Breast epithelium (tissue), 4 donors: ENCODE results near the gene FCRL4. TPM values are rescaled to one million over a fixed set of nuclear protein-coding genes. Genes with fewer than 3 reads are reported as not detected.

ENCODE experiments used
- DNase-seq, 2 donors: peaks; one replicate each; pipeline ENCODE4 v3.0.0-alpha.2; 2019; ENCODE audit warnings: low spot score in 2 of 2
- H3K27ac ChIP-seq, 2 donors: fragments of 200-600 bp; sonication (generic) in 1 of 2; one replicate each; pipeline ENCODE4 v1.5.1; 2016 to 2019; ENCODE audit warnings: mild to moderate bottlenecking in 1 of 2
- H3K27me3 ChIP-seq, 2 donors: fragments of 200-600 bp; sonication (generic) in 1 of 2; one replicate each; pipeline versions ENCODE4 v1.5.1 to v1.6.0; 2017 to 2019; ENCODE audit warnings: control low read depth in 1 of 2, mild to moderate bottlenecking in 1 of 2
- H3K36me3 ChIP-seq: fragments of 200-600 bp; one replicate; pipeline ENCODE4 v1.5.1; 2019
- H3K4me1 ChIP-seq, 2 donors: fragments of 200-600 bp; sonication (generic); one replicate each; pipeline ENCODE4 v1.5.1; 2016 to 2019; ENCODE audit warnings: control low read depth in 1 of 2
- H3K4me3 ChIP-seq, 3 donors: fragments of 200-600 bp; sonication (generic); 1 replicate in 2 of 3; 2 replicates in 1 of 3; pipeline ENCODE4 v1.5.1; 2016 to 2019; ENCODE audit warnings: mild to moderate bottlenecking in 3 of 3, moderate library complexity in 2 of 3
- H3K9me3 ChIP-seq, 2 donors: fragments of 200-600 bp; sonication (generic) in 1 of 2; one replicate each; pipeline ENCODE4 v1.5.1; 2016 to 2019; ENCODE audit warnings: control low read depth in 1 of 2
- POLR2A ChIP-seq: fragments of 450-650 bp; IDR thresholded peaks from one replicate; pipeline ENCODE4 v1.6.1; 2016; ENCODE audit warnings: antibody characterized with exemption, mild to moderate bottlenecking, moderate library complexity
- POLR2AphosphoS5 ChIP-seq, 3 donors: sonication (generic); formaldehyde crosslinking; IDR thresholded peaks; one replicate each; pipeline ENCODE4 v1.6.1; 2017; ENCODE audit warnings: antibody characterized with exemption in 3 of 3
- intact Hi-C: fragments of 100-400 bp; cut with DNase I; formaldehyde crosslinking; loops from one replicate; pipeline ENCODE4 v1.15.1; 2023; ENCODE audit warnings: low total_unique reads
- total RNA-seq, 3 donors: library from RNA; depleted of rRNA; stranded (reverse); fragments of >200 nt; gene quantifications; one replicate each; pipeline ENCODE4 v1.1.0, GENCODE V29; 2016
- TF ChIP-seq, protein P1 (sequence below), 3 donors: fragments of 450-650 bp; IDR thresholded peaks; one replicate each; pipeline ENCODE4 v1.5.1; 2016 to 2017; ENCODE audit warnings: antibody characterized with exemption in 3 of 3, mild to moderate bottlenecking in 3 of 3, moderate library complexity in 3 of 3

Gene FCRL4
- total RNA-seq, 3 donors from 2014 or later: under 0.01 TPM; not detected in 2

DNA sequence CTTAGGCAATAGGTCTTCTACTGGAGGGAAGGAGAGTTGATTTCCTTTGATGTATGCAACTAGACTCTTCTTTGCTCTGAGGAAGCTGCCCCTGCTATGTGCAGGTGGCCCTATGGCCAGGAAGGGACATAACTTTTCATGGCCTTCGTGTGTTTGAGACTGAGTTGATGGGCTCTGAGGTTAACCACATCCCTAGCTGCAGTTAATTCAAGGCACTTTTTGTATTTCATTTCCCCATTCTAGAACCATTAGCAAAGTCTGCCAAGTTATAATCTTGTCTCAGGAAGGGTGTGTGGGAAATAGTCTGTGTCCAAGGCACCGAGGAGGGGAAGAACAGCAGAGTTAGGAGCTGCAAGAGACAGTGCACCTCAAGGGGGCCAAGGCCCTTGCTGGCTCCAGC lies 2.5 kb downstream of the FCRL4 start:
- H3K4me3 ChIP-seq: no peak overlapping the region
- TF ChIP-seq, protein P1, sequence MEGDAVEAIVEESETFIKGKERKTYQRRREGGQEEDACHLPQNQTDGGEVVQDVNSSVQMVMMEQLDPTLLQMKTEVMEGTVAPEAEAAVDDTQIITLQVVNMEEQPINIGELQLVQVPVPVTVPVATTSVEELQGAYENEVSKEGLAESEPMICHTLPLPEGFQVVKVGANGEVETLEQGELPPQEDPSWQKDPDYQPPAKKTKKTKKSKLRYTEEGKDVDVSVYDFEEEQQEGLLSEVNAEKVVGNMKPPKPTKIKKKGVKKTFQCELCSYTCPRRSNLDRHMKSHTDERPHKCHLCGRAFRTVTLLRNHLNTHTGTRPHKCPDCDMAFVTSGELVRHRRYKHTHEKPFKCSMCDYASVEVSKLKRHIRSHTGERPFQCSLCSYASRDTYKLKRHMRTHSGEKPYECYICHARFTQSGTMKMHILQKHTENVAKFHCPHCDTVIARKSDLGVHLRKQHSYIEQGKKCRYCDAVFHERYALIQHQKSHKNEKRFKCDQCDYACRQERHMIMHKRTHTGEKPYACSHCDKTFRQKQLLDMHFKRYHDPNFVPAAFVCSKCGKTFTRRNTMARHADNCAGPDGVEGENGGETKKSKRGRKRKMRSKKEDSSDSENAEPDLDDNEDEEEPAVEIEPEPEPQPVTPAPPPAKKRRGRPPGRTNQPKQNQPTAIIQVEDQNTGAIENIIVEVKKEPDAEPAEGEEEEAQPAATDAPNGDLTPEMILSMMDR (IDR thresholded peaks at IDR 0.05): no peak
- no peak for TF ChIP-seq POLR2A
- no peak for TF ChIP-seq POLR2AphosphoS5 (IDR thresholded peaks at IDR 0.05)
- no peaks in the 10 kb centered on the region for H3K4me1 ChIP-seq
- no peaks in the 10 kb centered on the region for H3K36me3 ChIP-seq
- intact Hi-C loops: no loop called here
- H3K27ac ChIP-seq: no peak overlapping the region
- H3K9me3 ChIP-seq: no peaks in the 10 kb centered on the region
- peaks cover 0 to 3% of the 10 kb centered on the region in 2 donors for H3K27me3 ChIP-seq
- no peak for DNase-seq

DNA sequence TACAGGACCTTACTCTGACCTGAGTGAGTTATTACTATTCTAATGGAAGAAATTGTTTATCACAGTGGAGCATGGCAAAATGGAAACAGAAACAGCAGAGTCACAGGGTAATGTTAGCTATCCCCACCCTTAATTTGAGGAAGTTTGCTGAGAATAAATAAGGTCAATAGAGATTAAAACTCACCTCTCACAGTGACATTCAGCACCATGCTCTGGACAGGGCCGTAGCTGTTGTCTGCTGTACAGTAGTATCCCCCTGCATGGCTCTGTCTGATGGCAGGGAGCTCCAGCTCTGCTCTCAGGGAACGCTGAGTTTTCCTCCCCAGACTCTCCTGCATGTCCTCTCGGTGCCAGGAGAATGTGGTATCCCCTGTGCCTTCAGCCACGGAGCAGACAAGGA lies 11.9 kb downstream of the FCRL4 start:
- Histone ChIP-seq H3K9me3 (peaks cover 0 to 6% of the 10 kb centered on the region in 2 donors), H3K36me3 (no peaks in the 10 kb centered on the region), H3K27me3 (peaks cover 0 to 27% of the 10 kb centered on the region in 2 donors), H3K27ac (no peak overlapping the region), H3K4me3 (no peak overlapping the region), H3K4me1 (no peaks in the 10 kb centered on the region)
- intact Hi-C loops: no loop called here
- TF ChIP-seq POLR2AphosphoS5 (IDR thresholded peaks at IDR 0.05) (no peak), POLR2A (no peak)
- TF ChIP-seq, protein P1 (IDR thresholded peaks at IDR 0.05): no peak
- no peak for DNase-seq

DNA sequence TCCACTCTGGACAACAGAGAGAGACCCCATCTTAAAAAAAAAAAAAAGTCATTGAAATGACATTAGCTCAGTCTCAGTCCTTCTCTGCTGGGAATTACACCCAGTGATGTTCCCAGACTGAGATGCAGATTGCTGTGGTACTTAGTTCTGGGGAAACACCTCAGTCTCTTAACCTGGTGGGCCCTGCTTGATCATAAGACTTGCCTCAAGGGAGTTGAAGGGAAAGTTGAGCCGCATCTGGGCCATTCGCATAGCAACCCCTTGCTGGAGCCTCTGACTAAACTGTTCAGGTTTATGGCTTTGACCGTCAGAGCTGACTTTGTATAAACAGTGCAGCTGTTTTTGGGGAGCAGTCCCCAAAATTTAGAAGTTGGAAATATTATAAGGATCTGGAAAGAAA lies 13.4 kb downstream of the FCRL4 start:
- intact Hi-C loops: no loop called here
- DNase-seq: no peak
- peaks cover 0 to 27% of the 10 kb centered on the region in 2 donors for H3K27me3 ChIP-seq
- H3K27ac ChIP-seq: no peak overlapping the region
- TF ChIP-seq, protein P1 (IDR thresholded peaks at IDR 0.05): no peak
- no peak for TF ChIP-seq POLR2AphosphoS5 (IDR thresholded peaks at IDR 0.05)
- no peak for TF ChIP-seq POLR2A
- H3K4me3 ChIP-seq: no peak overlapping the region
- H3K4me1 ChIP-seq: no peaks in the 10 kb centered on the region
- peaks cover 0 to 6% of the 10 kb centered on the region in 2 donors for H3K9me3 ChIP-seq
- no peaks in the 10 kb centered on the region for H3K36me3 ChIP-seq

DNA sequence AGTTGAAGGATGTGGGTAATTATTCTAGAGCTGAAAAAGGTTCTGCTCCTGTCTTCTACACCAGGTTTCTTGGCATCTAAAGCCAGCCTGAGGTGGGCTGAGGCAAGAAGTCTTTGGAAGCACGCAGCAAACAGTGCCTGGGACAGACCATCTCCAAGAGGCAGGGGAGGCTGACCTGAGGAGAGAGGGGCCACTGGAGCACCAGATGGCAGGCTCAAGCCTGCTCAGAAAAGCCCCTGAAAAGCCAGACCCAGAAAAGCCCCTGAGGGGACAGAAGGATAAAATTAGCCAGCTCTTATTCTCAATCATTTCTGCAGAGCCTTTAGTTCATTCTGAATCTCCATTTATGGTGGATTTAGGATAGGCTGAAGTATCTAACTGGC lies 17.1 kb downstream of the FCRL4 start:
- no peaks in the 10 kb centered on the region for H3K36me3 ChIP-seq
- intact Hi-C loops: no loop called here
- H3K27ac ChIP-seq: no peak overlapping the region
- H3K4me1 ChIP-seq: no peaks in the 10 kb centered on the region
- no peak overlapping the region for H3K4me3 ChIP-seq
- peaks cover 0 to 6% of the 10 kb centered on the region in 2 donors for H3K9me3 ChIP-seq
- peaks cover 0 to 12% of the 10 kb centered on the region in 2 donors for H3K27me3 ChIP-seq
- DNase-seq: no peak
- TF ChIP-seq POLR2A: no peak
- no peak for TF ChIP-seq POLR2AphosphoS5 (IDR thresholded peaks at IDR 0.05)
- TF ChIP-seq, protein P1 (IDR thresholded peaks at IDR 0.05): no peak

DNA sequence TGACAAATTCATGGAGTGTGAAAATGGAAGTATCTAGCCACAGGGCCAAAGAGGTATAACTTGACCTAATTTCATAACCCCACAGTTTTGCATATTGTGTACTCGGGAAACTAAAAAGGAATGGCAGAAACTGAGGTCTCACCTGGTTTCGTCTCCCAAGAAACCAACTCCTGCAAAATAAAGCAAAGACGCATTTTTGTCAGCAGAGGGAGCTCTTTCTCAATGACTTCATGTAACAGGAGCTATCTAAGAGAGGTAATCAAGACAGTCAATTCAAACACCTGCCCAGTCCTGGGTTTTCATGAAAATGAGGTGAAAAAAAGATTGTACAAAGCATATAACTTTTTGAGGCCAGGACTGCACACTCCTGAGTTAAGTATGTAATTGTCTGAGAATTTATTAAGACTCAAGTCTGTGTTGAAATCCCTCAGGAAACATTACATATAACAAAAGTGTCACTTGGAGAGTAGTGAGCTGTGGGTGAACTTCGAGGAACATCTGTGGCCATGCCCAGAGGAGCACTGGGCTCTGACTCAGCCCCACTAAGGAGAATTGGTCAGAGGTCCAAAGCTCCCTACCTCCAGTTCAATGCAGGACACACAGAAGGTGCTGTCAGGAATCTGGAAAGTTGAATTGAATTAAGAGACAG lies 17.6 kb downstream of the FCRL4 start:
- H3K27ac ChIP-seq: no peak overlapping the region
- H3K27me3 ChIP-seq: peaks cover 0 to 12% of the 10 kb centered on the region in 2 donors
- no peak for TF ChIP-seq POLR2A
- TF ChIP-seq, protein P1 (IDR thresholded peaks at IDR 0.05): peak; percentile 16 to 54 (median 44)
- intact Hi-C loops: no loop called here
- DNase-seq: peak in 1 of 2 donors; percentile 19
- H3K4me1 ChIP-seq: no peaks in the 10 kb centered on the region
- H3K4me3 ChIP-seq: no peak overlapping the region
- no peaks in the 10 kb centered on the region for H3K36me3 ChIP-seq
- peaks cover 0 to 6% of the 10 kb centered on the region in 2 donors for H3K9me3 ChIP-seq
